ENCODE results near the gene TMEM185A.
"Not testable (repeated sequence)": the region's sequence is repeated elsewhere in the genome, so short reads cannot be mapped to it uniquely, and the experiment has no call there.

DNA sequence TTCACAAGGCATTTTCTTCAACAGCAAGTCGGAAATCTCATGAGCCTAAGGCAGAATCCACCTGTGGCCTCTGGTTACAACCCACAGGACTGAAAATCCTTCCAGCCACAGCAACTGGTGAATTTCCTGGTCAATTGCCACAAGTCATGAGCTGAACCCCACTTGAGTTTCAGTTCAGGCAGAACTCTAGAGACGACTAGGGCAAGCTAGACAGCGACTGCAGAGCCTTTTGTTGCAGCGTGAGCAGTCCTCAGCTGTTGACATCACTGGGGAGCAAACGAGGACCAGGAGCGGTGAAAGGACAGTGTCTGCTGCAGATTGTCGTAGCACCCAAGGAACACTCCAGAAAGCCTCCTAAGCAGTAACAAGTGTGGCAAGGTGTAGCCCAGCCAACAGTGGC lies 35.6 kb downstream of the TMEM185A start:
- TF ChIP-seq, protein P1, sequence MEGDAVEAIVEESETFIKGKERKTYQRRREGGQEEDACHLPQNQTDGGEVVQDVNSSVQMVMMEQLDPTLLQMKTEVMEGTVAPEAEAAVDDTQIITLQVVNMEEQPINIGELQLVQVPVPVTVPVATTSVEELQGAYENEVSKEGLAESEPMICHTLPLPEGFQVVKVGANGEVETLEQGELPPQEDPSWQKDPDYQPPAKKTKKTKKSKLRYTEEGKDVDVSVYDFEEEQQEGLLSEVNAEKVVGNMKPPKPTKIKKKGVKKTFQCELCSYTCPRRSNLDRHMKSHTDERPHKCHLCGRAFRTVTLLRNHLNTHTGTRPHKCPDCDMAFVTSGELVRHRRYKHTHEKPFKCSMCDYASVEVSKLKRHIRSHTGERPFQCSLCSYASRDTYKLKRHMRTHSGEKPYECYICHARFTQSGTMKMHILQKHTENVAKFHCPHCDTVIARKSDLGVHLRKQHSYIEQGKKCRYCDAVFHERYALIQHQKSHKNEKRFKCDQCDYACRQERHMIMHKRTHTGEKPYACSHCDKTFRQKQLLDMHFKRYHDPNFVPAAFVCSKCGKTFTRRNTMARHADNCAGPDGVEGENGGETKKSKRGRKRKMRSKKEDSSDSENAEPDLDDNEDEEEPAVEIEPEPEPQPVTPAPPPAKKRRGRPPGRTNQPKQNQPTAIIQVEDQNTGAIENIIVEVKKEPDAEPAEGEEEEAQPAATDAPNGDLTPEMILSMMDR (IDR thresholded peaks at IDR 0.05; ENCODE audit: low read depth, low read length): not testable (repeated sequence)
- TF ChIP-seq POLR2A (IDR thresholded peaks at IDR 0.05; ENCODE audit: extremely low read depth, insufficient read length): not testable (repeated sequence)

Data from NB4 (cell line).